ENCODE measurements around the gene TMEM204.
"Not testable (repeated sequence)": the region's sequence is repeated elsewhere in the genome, so short reads cannot be mapped to it uniquely, and the experiment has no call there.

Gene TMEM204

GRCh38 chr16:1595511-1595910, 62.0 kb downstream of the TMEM204 start:
- DNase-seq (ENCODE audit: low spot score) = not testable (repeated sequence)

GRCh38 chr16:1596516-1596915, 63.0 kb downstream of the TMEM204 start:
- no peak for DNase-seq (ENCODE audit: low spot score)

GRCh38 chr16:1597154-1597553, 63.7 kb downstream of the TMEM204 start:
- no peak for DNase-seq (ENCODE audit: low spot score)

- DNase-seq (ENCODE audit: low spot score) = no peak
Measured at GRCh38 chr16:1601031-1601430, 67.6 kb downstream of the TMEM204 start.

- DNase-seq (ENCODE audit: low spot score) = no peak
Measured at GRCh38 chr16:1601489-1601888, 68.0 kb downstream of the TMEM204 start.

- no peak for DNase-seq (ENCODE audit: low spot score)
Measured at GRCh38 chr16:1602285-1602684, 68.8 kb downstream of the TMEM204 start.
